Keratinocyte (primary cell): ENCODE results near the gene CREB5.

Experiments used
- EZH2 ChIP-seq: IDR thresholded peaks from one replicate; pipeline ENCODE4 v1.6.1; 2012; ENCODE audit warnings: inconsistent platforms, mild to moderate bottlenecking, low read length, moderate library complexity
- TF ChIP-seq, protein P1 (sequence below), 3 experiments: IDR thresholded peaks in 1 of 3; conservative IDR thresholded peaks in 1 of 3; optimal IDR thresholded peaks in 1 of 3; 2 replicates in 2 of 3; 3 replicates in 1 of 3; pipeline versions ENCODE3 to v1.5.1; 2011; ENCODE audit warnings: low read length in 3 of 3, mild to moderate bottlenecking in 3 of 3, moderate library complexity in 2 of 3, control low read depth in 1 of 3, inconsistent platforms in 1 of 3; ENCODE audit not compliant: insufficient read depth in 2 of 3; ENCODE audit errors: extremely low read depth in 1 of 3

DNA sequence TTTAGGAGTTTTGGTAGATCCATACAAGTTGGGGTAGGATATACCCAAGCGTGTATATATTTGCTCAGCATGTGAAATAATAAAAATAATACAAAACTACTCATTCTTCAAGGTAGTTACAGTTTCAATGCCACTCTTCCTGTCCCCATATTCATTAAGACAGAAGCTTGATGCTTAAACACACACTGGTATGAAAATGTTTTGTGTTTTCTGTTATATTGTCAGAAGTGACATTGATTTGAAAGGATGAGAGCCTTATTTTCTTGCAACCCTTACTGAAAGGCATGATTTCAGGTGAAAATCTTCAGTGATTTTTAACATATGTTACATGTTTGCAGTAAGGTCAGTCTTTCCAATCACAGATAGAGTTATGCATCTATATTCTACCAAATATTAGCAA, 312.2 kb downstream of the CREB5 start:
- TF ChIP-seq, protein P1, sequence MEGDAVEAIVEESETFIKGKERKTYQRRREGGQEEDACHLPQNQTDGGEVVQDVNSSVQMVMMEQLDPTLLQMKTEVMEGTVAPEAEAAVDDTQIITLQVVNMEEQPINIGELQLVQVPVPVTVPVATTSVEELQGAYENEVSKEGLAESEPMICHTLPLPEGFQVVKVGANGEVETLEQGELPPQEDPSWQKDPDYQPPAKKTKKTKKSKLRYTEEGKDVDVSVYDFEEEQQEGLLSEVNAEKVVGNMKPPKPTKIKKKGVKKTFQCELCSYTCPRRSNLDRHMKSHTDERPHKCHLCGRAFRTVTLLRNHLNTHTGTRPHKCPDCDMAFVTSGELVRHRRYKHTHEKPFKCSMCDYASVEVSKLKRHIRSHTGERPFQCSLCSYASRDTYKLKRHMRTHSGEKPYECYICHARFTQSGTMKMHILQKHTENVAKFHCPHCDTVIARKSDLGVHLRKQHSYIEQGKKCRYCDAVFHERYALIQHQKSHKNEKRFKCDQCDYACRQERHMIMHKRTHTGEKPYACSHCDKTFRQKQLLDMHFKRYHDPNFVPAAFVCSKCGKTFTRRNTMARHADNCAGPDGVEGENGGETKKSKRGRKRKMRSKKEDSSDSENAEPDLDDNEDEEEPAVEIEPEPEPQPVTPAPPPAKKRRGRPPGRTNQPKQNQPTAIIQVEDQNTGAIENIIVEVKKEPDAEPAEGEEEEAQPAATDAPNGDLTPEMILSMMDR (optimal IDR thresholded peaks at IDR 0.05 in 1 of 3, IDR thresholded peaks at IDR 0.05 in 1 of 3, conservative IDR thresholded peaks at IDR 0.05 in 1 of 3; ENCODE audit: extremely low read depth in 1 of 3, insufficient read depth in 2 of 3, low read length in 3 of 3): no peak
- TF ChIP-seq EZH2: no peak
